ENCODE data around the gene PCNP.
"Not testable (repeated sequence)": the region's sequence is repeated elsewhere in the genome, so short reads cannot be mapped to it uniquely, and the experiment has no call there.

PCNP gene

DNA sequence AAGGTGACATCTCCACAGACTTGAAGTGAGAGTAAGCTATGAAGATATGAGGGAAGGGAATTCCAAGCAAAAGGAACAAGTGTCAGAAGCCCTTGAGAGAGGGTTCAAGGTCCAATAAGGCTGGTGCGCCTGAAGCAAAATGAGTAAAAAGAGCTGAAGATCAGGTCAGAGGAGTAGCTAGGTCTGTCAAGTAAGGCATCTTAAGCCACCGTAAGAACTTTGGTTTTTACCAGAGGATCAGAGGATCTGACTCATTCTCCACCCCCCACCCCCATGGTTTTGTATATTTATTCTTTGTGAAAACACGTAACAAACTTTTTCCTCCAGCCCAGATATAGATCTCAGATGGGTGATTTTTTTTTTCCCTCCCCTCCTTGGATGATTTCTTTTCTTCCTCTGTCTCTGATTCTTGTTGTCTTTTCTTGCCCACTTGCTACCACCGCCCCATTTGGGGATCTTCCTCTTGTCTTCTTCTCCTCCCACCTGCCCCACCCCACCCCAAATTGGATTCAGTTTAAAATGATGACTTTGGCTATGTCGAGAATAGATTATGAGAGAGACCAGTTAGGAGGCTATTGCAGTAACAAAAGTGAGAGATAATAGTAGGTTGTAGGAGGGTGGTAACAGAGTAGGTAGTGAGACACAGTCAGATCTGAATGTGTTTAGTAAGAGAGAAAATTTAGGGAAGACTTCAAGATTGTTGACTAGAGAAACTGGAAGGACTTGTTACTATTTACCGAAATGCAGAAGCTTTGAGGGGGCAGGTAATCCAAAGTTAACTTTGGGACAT is 6.3 kb upstream of the PCNP start:
- DNase-seq: no peak

DNA sequence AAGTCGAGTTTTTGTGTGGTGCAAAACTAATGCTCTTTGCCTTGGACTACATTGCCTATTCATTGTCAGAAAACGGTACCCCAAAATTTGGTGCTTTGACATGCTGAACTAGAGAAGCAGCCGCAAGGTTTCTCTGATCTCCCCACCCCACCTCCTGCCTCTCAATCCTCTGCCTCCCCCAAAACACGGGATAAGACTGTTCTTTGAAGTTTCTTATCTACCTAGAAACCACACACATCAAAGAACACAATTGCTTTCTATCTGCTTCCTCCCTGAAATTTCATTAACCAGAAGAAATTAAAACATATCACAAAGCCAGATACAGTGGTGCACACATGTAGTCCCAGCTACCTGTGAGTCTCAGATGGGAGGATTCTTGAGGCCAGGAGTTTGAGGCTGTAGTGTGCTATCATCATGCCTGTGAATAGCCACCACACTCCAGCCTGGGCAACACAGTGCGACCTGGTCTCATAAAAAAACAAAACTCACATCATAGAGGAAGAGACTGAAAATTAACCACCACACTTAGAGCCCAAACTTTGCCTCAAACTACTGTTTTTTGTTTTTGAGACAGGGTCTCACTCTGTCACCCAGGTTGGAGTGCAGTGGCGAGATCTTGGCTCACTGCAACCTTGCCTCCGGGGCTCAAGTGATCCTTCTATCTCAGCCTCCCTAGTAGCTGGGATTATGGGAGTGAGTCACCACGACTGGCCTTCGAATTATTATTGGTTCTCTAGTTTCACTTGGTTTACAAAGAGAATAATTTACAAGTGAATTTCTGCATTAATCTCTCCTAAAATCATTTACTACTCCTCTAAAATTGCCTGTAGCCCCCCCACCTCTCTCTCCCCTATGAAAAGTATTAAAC is 2.7 kb upstream of the PCNP start:
- DNase-seq: no peak

DNA sequence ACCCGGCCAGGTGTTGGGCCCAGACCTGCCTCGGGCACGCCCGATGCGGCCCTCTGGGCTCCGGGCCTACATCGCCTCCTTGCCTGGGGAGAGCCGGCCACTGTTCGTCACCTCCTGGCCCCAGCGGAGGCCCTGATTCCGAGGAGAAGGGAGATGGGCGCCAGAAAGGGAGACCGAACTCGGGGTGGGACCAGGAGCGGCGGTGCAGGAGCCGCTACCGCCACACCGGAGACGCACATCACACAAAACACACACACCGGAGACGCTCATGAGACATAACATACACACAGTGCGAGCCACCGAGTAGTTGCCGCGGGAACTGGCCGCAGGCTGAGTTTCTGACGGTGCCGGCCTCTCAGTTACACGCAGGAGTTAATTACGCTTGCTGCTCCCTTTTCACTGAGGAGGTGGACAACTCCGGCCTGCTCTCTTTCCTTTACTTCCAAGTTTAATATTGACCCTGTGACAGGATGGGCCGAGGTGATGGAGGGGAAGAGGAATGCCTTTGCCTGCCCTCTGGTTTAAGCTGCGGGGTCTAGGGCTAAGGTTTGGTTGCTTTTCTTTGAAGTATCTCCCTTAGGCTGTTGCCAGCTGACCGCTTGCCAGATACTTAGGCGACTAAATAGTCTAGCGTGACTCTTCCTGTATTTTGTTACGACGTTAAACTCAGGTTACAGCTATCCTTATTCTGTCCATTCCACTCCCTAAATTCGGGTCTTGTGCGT is 570 bp downstream of the PCNP start:
- peak; percentile 58 for DNase-seq

DNA sequence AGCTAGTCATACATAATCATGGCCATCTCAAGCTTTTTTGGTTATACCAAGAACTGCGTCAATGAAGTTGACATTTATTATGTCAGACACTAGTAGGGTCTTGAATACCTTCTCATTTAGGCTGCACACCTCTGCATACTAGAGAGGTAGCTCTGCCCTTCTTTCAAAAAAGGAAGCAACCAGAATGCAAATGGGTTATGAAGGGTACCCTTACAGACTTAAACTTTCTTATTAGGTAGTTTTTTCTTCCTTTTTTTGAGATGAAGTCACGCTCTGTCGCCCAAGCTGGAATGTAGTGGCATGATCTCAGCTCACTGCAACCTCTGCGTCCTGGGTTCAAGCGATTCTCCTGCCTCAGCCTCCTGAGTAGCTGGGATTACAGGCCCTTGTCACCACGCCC is 3.3 kb downstream of the PCNP start:
- no peak for DNase-seq

DNA sequence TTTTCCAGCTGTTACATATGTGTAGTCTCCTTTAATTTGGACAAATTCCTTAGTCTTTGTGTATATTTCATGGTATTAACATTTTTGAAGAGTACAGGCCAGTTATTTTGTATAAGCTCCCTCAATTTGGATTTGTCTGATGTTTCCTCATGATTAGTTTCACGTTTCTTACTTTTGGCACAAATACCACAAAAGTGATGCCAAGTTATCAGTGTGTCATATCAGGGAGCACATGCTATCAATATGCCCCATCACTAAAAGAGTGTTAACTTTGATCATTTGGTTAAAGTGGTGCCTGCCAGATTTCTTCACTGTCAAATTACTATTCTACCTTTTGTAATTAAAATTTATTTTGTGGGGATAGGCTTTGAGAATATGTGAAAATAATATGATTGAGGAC is 14.6 kb downstream of the PCNP start:
- no peak for DNase-seq

DNA sequence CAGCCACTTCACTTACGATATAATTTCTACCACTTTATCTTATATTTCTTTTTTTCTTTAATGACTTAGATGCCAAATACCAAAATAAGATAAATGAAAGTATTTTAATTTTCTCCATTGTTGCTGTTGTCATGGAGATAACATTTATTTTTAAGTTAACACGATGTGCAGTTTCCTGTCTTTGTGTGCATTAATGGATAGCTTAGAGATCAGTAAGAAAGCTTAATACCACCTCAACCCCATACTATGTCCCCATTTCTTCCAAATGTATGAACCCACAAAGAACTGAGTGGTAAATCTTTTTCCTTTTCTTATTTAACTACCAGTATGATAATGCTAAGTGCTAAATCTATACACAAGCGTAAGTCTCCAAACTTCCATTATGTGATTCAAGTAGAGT is 17.1 kb downstream of the PCNP start:
- DNase-seq: no peak

DNA sequence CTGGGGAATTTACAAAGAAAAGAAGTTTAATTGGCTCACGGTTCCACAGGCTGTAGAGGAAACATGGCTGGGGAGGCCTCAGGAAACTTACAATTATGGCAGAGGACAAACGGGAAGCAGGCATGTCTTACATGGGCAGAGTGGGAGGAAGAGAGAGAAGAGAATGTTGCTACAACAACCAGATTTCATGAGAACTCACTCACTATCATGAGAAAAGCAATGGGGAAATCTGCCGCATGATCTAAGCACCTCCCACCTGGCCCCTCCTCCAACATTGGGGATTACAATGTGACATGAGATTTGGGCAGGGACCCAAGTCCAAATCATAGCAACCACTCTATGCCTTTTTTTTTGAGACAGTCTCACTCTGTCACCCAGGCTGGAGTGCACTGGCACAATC is 28.8 kb downstream of the PCNP start:
- no peak for DNase-seq

DNA sequence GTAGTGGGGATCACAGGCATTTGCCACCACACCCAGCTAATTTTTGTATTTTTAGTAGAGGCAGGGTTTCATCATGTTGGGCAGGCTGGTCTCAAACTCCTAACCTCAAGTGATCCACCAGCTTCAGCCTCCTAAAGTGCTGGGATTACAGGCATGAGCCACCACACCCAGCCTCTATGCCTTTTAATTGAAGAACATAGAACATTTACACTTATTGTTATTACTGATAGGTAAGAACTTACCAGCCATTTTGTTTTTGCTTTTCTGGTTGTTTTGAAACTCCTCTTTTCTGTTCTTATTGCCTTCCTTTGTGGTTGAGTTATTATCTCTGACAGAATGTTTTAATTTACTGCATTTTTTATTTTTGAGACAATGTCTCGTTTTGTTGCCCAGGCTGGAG is 29.2 kb downstream of the PCNP start:
- no peak for DNase-seq

DNA sequence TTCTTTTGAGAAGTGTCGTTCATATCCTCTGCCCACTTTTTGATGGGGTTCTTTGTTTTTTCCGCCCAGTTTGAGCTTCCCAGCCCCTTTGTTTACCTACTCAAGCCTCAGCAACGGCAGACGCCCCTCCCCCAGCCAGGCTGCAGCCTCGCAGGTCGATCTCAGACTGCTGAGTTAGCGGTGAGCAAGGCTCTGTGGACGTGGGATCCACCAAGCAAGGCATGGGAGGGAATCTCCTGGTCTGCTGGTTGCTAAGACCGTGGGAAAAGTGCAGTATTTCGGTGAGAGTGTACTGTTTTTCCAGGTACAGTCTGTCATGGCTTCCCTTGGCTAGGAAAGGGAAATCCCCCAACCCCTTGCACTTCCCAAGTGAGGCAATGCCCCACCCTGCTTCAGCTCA is 31.4 kb downstream of the PCNP start:
- DNase-seq: not testable (repeated sequence)

DNA sequence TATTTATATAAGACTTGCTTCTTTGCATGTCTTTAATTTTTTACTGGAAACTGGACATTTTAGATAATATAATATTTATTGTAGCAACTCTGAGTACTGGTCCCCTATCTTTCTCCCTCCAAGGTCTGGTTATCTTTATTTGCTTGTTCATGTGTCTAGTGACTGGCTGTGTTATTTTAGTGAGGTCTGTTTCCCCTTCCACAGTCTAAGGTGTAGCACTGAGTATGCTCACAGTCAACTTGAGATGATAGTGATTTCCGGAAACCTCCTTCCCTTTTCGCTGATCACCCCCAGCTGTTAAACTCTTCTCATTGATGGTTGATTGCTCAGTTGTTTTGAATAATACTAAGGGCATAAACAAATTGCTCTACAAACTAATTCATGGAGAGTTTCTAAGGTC is 37.0 kb downstream of the PCNP start:
- DNase-seq: no peak

DNA sequence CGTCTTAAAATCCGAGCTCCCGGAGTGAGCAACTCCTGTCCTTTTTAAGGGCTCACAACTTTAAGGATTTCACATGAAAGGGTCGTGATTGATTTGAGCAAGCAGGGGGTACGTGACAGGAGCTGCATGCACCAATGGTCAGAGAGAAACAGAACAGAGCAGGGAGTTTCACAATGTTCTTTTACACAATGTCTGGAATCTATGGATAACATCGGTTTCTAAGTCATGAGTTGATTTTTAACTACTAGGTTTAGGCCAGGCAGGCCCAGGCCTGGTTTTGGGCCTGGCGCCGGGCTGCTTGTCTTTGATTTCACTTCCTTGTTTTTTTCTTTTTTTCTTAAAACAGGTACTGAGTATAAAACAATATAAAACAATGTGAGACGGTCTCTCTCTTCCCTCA is 39.0 kb downstream of the PCNP start:
- not testable (repeated sequence) for DNase-seq

DNA sequence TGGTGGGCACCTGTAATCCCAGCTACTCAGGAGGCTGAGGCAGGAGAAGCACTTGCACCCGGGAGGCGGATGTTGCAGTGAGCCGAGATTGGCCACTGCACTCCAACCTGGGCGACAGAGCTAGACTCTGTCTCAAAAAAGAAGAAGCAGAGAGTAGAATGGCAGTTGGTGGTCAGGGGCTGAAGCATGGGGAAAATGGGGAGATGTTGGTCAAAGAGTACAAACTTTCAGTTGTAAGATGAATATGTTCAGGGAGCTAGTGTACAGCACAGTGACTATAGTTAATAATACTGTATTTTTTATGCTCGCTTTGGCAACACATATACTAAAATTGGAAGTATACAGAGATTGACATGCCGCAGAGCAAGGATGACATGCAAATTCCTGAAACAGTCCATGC is 41.5 kb downstream of the PCNP start:
- DNase-seq: no peak

DNA sequence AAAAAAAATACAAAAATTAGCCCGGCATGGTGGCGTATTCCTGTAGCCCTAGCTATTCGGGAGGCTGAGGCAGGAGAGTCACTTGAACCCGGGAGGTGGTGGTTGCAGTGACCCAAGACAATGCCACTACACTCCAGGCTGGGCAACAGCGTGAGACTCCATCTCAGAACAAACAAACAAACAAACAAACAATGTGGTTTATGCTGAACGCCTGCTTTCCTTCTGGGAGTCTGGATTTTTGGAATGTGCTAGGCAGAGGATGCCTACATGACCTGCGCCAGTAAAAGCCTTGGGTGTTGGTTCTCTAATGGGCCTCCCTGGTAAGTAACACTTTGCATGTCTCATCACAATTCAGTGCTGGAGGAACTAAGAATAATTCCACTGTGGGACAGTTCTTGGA is 43.5 kb downstream of the PCNP start:
- DNase-seq: no peak

DNA sequence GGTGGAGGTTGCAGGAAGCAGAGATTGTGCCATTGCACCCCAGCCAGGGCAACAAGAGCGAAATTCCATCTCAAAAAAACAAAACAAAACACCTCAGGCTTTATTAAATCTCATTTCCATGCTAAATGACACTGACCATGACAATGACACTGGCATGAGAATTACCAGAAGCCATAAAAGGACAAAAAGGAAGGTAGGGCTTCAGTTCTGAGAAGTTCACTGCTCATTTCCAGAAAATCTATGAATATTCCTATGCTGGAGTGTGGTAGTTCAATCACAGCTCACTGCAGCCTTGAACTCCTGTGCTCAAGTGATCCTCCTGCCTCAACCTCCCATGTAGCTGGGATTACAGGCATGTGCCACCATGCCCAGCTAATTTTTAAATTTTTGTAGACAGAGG is 44.7 kb downstream of the PCNP start:
- DNase-seq: no peak

DNA sequence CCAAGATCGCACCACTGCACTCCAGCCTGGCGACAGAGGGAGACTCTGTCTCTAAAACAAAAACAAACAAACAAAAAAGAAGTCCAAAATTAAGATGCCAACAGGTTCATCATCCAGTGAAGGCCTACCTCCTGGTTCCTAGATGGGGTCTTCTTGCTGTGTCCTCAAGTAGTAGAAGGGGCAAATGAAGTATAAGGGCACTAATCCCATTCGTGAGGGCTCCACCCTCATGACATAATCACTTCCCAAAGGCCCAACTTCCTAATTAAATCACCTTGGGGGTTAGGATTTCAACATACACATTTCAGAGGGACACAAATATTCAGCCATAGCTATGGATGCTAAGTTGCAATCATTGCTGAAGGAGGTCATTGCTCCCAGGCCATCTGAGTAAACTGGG is 45.8 kb downstream of the PCNP start:
- no peak for DNase-seq

DNA sequence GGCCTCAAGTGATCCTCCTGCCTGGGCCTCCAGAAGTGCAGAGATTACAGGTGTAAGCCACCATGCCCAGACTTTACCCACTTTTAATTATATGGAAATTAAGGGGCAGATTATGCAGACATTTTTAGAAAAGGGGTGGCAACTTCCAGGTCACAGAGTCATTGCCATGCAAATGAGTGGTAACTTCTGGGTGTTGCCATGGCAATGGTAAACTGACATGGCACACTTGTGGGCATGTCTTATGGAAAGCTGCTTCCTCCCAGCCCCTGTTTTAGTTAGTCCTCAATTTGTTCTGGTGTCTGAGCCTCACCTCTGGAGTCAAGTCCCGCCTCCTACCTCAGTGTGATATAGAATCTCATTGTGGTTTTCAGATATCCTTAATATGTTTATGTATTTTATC is 49.7 kb downstream of the PCNP start:
- no peak for DNase-seq

DNA sequence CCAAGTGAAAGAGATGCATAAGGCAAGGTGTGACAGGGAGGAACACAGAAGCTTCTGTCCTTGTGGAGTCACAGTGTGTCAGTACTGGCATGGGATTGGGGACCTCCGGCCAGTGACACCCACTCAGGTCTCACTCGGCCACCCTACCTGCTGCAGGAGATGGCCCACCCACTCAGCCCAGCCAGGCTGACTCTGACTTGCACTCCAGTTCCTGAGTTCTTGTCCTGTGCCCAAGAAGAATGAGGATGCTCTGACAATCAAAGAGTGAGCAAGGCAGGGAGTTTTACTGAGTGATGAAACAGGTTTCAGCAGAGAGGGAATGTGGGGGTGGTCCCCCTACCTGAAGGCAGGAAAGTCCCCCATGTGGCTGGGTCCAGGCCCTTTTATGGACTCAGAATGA is 50.9 kb downstream of the PCNP start:
- DNase-seq: no peak

DNA sequence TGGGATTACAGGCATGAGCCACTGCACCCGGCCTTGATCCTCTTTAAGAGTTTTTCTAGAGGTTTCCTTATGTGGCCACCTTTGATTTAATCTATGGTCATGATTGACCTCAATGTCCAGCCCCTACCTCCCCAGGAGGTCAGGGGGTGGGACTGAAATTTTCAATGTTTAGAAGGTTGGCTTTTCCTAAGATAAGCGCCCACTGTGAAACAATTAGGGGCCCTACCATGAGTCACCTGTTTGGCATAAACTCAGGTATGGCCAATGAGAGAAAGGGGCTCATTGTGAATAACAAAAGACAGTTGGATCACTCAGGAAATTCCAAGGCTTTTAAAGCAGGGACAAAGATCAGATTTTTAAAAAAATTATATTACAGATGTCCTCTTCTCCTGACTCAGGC is 51.9 kb downstream of the PCNP start:
- DNase-seq: no peak

DNA sequence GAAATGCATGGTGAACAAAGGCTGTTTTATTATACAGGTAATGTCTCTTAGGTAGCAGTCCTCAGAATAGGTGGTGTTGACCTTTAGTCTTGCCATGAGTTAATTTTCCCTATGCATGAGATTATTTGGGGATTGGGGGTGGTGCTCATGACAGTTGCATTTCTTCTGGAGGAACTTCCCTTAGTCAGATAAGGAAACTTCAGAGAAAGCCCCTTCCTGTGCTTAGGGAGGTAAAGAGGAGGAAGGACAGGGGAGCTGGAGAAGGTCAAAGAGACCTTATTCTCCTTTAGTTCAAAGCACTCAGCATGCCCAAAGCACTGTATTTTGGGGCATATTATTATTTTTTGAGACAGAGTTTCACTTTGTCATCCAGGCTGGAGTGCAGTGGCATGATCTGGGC is 55.2 kb downstream of the PCNP start:
- no peak for DNase-seq

DNA sequence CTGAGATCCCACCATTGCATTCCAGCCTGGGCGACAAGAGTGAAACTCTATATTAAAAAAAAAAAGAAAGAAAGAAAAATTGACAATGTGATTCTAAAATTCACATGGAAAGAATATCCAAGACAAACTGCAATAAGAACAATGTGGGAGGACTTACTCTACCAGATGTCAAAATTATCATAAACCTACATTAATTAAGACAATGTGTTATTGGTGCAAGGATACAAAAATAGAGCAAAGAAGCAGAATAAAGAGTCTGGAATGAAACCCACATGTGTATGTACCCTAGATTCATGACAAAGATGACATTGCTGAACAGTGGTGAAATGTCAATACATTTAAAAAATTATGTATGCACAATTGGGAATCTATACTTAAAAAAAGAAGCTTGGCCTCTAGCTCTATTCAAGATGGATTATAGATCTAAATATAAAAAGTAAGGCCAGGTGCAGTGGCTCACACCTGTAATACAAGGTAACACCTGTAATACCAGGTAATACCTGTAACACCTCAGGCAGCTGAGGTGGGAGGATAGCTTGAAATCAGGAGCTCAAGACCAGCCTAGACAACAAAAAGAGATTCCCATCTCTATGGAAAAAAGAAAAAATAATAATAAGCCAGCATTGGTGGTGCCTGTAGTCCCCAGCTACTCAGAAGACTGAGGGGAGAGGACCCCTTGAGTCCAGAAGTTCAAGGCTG is 57.3 kb downstream of the PCNP start:
- DNase-seq: no peak

DNA sequence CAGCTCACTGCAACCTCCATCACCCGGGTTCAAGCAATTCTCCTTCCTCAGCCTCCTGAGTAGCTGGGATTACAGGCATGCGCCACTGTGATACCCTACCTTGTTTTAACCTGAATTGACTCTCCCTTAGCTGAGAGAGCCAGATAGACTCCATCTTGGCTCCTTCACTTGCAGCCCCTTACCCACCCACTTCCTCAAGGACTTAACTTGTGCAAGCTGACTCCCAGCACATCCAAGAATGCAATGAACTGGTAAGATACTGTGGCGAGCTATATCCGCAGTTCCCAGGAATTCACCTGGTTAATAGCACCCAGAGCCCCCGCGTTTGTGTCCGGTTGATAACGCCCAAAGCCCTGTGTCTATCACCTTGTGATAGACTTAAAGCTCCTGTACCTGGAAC is 58.0 kb downstream of the PCNP start:
- not testable (repeated sequence) for DNase-seq

DNA sequence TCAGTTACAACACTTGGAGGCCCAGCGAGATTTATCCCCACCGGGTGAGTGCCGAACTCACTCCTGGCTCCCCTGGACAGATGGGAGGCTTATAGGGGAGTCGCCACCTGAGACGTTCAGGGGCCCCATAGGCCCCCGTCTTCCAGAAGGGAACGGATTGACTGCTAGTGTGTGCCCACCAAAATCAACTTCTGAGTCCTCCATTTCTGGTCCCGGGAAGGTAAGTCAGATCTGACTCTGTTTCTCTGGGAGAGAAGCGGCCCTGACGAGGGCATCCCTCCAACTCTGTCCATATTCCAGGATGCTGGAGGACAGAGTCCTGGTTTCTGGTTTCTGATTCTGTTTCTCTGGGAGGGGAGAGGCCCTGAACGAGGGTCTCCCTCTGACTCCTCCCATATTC is 58.6 kb downstream of the PCNP start:
- no peak for DNase-seq

DNA sequence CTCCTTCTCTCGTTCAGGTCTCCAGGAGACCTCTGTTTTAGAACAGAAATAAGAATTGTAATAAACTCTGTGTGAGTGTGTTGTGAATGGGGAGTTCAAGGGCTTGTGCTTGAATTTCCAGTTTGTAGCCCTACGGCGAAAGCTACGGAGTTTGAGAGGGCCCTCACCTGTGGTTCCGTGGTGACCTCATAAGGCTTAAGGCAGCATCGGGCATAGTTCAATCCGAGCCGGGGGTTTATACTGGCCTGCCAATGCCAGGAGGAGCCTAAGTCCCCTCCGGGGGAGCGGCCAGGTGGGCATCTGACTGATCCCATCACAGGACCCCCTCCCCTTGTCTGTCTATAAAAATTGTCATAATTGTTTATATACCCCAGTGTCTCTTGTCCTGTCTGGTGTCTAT is 59.2 kb downstream of the PCNP start:
- DNase-seq: no peak
